Cortex of kidney (tissue), 1 donor: ENCODE measurements around the gene NACC2.

Experiments used
- DNase-seq: peaks from one replicate; lab custom pipeline; 2025; lab: John Stamatoyannopoulos, UW

NACC2 gene

DNA sequence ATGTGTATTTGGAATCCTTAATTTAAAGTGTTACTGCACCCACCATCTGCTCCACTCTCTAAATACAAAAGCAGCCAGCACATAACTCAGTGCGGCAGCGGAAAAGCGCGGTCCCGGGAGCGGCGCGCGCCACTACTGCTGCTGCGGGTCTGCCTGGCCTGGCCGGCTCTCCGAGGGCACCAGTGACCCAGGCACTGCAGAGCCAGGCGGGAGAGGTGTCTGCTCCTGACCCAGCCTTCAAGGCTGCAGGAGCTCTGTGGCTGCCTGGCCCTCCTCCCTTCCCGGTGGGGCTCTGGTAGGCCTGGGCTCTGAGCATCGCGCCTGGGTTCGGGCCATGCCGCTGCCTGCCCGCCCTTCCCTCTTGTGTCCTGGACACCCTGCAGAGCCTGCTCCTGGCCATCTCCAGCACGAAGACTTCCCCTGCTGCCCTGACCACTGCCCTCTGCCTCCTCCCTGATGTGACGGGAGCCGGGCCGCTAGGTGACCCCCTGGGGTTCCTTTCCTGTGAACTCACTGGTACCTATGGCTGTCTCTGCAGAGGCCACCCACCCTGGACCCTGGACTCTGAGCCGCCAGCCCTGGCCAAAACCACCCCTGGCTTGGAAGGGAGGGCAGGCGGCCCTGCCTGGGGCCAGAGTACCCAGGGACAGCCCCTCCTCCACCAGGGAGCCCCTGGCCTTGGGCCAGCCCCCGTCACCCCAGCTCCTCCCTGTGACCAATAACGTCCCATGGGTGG is 101.2 kb downstream of the NACC2 start:
- no peak for DNase-seq

DNA sequence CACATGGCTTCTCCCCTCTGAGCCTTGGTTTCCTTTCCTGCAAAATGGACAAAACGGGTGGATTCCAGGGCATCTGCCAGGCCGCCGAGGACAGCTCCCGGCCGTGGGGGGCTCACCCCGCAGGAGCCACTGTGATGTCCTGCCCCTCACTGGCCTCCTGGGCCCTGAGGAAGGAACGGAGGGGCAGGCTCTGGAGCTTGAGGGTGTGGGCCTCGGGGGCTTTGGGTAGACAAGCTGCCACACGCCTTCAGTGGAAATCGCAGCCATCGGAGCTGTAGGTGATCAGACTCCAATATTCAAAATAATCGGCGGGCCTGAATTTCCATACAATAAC is 101.7 kb downstream of the NACC2 start:
- no peak for DNase-seq

DNA sequence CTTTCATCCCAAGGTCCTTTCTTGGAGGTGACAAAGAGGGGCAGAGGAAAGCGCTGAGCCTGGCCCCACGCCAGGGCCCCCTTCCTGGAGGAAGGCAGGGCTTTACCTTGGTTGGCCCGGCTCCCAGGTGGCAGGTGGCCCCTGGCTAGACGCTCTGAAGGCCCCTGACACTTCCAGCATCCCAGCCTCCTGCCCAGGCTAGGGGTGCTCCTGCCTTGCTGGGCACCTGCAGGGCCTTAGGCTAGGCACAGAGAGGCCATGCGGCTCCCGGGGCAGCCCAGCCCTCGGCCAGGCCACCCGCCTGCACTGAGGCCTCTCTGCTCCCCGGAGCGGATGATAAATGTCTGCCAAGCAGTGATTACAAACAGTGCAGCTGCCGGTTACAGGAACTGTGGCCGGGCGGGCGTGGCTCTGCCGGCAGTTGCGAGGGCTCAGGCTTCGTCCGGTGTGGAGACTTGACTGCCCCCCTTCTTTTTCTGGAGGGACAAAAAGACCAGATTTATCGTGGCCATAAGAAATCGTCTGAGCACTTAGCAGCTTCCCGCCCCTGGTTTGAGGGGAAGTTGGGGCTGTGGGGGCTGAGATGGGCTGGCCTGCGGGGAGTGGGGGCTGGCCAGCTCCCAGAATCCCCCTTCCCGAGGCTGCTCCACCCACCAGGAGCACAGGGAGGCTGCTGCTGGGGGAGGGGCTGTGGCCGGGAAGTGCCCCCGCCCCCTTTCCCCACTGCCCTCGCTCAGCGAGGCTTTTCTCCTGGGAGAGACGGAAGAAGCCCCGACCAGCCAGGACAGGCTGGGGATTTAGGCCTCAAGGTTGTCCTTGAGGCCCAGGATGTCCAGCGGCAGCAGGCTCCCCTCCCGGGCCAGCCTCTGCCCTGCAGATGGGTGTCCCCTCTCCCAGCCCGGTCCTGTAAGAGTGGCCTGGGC is 102.3 kb downstream of the NACC2 start:
- no peak for DNase-seq

DNA sequence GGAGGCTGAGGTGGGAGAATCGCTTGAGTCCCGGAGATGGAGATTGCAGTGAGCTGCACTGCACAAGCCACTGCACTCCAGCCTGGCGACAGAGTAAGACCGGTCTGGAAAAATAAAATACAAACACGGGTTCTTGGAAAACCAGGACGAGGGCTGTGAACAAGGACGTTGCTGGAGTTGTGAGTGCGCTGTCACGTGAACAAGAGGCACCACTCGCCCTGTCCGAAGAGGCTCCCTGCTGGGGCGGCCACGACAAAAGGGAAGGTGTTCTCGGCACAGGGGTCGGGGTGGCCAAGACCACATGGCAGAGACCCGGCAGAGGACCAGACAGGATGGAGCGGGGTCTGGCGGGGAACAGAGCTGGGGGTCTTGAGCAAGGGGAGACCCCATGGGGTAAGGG is 103.3 kb downstream of the NACC2 start:
- DNase-seq, result no peak

DNA sequence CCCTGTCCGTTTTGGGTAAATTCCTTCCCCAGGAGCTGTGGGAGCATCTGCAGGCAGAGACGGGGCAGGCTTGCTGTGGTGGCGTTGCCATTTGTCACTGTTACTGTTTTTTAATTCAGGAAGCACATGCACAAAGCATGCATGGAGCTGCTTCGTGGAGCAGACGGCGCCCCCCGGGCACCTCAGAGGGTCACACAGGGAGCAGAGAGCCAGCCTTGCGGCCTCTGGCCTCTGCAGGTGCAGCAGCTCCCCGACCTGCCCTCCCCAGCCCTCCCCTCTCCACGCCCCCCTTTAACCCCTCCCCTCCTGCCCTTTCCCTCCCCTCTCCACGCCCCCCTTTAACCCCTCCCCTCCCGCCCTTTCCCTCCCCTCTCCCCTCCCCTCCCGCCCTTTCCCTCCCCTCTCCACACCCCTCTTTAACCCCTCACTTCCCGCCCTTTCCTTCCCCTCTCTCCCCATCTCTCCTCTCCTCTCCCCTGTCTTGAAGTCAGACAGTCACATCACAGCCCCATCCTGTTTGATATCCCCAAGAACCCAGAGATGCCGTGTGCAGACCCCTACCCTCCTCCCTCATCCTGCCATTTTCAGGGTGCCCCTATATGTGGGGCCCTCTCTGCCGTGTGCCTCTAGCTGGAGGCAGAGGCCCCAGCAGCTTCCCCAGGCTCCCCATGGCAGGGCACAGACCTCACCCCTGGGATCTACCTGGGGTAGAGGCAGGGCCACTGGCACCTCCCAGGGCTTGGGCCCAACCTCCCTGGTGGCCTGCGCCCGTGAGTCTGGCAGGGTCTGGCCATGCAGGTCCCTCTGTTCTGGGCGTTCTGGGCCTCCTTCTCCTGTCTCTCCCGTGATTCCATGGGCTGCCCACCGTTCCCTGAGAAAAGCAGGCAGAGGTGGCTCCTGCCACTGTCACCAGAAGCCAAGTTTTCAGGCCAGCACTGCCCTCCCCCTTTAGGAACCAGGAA is 104.3 kb downstream of the NACC2 start:
- DNase-seq, result no peak

DNA sequence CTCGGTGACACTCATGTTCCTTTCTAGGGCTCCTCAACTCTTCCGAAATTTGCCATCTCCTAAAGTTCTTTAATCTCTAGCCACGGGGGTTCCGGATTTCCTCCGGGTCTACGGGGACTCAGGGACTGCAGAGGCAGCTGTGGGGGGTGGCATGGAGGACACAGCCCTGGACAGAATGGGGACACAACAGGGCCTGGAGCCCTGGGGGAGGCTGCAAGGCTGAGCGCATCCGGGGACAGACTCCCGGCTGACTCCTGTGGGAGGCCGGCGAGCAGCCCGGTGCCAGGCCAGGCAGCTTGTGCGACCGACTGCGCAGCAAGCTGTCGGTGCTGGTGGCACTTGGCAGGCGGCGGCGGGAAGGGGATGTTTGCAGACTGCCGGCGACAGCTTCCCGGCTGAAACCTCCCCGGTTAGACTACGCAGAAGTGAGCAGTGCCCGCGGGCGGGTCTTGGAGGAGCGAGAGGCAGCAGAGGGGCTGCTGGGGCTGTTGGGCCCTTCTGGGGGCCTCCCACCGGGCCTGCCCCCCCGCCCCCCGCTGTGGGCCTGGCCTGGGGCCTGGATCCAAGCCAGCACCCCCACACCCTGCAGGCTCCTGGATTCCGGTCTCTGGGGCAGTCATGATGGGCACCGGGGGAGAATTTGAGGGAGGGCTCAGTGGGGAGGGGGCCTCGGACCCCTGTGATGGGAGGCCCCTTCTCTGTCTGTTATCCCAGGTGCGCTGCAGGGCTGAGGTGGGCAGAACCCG is 105.2 kb downstream of the NACC2 start:
- no peak for DNase-seq

DNA sequence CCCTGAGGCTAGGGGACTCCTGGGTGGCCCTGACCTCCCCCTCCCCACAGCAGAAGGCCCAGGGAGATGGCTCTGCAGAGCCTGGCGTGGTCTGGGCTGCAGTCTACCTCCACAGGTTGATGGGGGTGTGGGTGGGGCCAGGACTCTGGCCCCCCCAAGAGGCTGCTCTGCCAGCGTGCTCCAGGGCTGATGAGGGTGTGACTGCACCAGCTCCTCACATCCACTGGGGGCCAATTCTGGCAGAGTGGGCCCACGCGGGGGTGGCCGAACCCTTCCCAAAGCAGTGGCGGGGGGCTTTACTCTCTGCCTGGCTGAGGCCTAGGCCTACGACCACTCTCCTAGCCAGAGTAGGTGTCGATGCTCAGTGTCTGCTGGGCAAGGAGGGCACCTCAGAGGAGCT is 105.9 kb downstream of the NACC2 start:
- DNase-seq, result no peak

DNA sequence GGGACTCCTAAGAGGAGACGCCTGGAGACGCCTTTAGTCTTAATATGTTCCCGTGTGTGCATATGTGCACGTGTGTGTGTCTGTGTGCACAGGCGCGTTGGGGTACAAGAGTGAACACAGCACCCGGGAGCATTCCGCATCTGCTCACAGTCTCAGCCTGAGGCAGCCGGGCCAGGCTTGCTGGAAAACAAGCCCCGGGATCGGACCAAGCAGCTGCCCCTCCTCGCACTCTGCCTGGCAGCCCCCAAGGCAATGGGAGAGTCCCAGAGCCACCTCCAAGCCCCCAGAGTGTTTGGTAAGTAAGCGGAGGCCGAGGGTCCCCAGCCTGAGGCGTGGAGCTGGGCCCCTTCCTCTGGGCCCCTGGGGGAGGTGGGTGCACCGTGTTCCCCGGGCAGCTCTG is 106.6 kb downstream of the NACC2 start:
- no peak for DNase-seq

DNA sequence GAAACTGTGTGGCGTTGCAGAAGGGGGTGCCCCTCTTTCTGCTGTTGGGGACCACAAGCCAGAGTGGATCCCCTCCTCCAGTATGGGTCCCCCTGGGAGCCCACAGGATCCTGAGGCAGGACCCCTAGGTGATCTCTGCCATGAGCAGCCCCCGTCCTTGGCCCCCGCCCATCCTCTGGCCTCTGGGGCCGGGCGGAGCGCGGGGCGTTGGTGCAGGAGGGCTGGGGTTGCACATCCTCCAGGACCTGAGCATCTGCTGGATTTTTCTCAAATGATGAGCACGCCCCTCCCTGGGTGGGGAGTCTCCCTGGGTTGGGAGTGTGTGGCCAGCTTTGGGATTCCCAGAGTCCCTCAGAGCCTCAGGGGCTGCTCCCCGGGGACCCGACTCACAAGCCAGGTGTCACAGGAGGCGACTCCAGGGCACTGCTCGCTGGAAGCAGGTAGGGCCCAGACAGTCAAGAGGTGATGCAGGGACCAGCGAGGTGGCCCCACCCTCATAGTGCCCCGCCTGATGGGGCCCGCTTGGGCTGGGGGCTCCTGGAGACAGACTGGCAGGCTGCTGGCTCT is 107.2 kb downstream of the NACC2 start:
- no peak for DNase-seq

DNA sequence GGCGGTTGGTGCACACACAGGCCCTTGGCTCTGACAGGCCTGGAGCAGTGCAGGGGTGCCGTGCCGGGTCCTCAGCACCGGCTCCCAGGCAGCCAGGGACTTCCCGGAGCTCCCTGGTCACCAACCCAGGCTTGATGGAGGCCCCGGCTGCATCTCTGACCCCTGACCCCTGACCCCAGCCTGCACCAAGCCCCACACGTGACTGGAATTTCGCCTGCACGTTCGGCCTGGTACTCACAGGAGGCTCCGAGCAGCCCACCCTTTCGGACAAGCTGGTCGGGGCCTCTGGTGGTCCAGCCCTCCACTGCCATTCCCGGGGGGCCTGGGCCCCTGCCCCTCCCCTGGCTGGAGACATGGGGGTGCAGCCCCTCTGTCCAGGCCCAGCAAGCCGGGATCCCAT is 108.5 kb downstream of the NACC2 start:
- no peak for DNase-seq

DNA sequence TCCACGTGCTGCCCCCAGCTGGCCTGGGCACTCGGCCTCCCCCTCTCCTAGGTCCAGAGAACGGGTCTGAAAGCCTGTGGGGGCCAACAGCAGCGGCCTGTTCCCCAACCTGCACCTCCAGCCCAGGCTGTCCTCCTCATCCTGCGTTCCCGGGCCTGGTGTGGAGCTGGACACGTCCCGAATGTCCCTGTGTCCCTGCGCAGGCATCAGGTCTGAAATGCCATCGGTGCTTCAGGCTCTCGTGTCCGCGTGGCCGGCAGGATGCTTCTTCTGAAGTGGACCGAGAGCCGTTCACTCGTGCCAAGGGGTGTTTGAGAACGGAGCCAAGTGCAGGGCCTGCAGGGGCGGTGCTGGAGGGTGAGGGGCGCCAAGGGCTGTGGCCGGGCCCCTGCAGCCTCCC is 109.2 kb downstream of the NACC2 start:
- DNase-seq, result no peak

DNA sequence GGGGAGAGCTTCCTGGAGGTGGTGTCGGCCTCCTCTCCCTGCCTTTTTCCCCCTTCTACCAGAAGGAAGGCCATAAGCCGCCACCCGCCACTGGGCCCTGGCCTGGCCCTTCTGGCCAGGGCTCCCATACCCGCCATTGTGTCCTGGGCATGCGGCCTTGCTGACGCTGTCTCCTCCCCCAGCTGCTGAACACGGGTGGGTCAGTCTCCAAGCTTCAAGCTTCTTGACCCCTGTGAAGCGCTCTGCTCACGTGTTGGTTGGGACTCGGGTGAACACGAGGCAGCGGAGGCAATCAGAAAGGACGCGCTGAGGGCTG is 109.7 kb downstream of the NACC2 start:
- DNase-seq, result no peak

DNA sequence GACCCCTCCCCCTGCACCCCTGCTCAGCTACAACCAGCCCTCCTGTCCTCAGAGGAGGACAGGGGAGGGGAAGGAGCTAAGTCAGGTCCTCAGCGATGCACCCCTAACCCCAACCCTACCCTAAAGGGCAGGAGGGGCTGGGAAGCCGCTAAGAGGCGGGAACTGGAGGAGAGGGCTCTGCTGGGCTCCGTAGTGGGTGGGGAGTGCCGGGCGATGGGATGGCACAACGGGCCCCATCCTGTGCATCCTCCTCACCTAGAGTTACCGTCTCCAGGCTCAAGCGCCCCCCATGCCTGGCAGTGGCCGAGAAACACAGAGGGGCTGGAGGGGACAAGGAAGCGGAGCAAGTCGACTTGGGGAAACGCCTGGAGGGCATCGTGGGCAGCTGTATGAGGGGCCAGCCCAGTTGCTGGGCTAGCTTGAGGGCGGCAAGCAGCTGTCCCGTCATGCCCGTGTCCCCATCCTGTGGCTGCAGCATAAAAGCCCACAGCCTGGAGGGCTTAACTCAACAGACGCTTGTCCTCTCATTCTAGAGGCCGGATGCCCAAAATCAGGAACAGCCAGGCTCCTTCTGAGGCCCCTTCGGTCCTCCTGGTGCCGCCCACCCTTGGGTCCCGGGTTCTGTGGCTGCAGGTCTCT is 110.9 kb downstream of the NACC2 start:
- DNase-seq, result no peak

DNA sequence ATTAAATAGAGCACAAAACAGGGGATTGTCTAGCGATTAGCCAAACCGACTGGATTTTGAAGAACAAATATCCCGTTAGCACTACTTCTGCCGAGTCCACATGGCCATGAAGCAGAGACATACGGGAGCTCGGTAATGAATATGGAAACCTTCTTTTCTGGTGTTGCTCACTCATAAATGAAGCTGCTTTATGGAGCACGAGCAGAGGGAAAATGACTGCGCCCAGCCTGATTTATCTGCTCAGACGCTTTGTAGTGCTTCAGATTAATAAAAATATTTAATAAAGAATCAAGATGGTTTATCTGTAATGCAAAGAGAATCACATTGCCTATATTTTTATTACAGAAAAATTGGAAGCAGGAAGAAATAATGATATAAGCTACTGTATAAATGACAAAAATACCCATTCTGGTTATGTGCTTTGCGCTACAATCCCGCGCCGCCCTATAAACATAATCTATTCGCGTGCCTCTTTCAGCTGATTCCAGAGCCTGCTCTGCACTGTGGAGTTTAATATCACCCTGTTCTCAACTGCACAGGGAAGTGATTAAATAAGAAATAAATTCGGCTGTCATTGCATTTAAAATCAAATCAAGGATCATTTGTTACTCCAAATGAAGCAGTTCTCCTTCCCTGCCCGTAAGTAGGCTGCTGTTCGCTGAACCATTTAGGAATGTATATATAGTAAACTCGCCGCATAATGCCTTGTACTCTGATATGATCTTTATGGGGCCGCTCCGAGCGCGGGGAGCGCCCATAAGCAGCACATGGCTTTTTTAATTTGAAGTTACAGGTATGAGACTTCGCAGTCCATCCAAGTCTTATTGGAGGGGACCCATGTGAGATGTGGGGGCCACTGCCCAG is 111.6 kb downstream of the NACC2 start:
- no peak for DNase-seq

DNA sequence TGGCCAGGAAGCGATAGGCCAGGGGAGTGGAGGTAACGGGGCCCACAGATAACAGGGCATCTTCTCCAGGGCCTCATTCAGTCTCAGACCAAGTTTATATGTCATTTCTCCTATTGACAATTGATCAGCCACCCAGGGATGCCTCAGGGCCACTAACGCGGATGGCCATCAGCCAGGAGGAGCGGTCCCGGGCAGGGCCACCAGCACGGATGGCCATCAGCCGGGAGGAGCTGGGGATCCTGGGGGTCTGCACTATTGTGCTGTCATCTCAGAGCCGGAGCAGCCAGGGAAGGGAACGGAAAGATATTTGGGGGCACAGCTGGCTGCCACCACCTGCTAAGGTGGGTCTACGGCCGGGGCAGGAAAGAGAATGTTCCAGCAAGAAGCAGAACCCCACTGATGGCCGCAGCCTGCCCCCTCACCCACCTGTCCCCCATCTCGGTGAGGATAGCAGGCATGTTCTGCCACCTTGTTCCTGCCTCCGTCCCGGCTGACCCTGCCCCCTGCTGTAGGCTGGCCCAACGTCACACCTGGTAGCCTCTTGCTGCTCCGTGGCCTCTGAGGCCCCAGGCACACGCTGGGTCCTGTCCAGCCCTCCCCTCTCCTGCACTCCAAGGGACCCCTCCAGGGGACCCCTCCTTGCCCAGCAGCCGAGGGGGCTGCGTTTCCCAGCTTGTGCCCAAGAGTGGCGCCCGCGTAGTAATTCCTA is 112.4 kb downstream of the NACC2 start:
- no peak for DNase-seq

DNA sequence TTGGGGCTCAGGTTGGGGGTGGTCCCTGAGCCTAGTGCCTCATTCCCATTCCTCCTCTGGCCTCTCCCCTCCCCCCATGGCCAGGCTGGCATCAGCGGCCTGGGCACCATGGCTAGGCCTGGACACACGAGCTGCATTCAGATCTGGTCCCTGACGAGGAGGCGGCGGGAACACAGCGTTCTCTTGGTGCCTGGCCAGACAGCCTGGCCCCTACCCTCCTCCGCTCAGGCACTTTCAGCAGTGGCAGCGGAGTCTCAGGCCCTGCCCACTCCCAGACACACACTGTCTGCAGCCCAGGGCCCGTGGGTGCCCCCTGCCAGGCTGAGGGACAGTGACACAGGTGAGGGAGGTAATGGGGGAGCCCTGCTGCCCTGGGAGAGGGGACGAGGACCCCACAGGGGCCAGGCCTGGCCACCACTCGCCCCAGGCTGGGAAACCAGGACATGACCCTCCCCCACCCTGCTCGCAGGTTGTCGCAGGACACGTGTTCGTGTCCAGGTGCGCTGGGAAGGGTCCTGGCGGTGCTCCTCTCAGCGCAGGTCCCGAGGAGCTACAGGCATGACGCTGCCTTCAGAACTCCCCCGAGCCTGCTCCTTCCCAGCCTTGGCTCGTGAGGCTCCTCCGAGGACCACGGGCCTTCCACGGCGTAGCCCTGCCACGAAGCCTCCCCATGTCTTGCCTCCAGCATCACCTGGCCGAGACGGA is 114.0 kb downstream of the NACC2 start:
- no peak for DNase-seq

DNA sequence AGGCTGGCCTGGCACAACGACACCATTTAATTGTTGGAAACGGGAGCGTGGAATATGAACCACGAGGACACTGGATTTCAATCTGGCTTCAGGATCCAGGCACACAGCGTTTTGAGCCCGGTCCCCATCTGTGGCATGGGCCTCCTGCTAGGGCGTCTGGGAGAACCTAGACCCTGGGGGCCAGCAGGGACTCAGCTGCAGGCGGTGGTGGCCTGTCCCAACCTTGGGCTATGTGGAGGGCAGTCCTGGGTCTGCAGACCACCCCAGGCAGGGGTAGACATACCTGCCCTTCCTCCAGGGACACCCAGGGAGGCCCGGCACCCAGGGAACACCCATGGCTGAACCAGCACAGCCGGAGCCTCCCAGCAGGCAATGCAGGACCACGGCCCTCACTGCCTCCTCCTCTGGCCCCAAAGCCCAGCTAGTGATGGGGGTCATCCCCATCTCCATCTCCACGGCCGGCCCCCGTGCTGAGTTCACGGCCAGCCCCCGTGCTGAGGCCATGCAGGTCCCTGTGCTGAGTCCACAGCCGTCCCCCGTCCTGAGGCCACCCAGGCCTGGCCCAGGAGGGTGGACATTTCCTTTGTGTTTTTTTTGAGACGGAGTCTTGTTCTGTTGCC is 115.4 kb downstream of the NACC2 start:
- DNase-seq, result no peak
